Osteoblast (primary cell): ENCODE measurements around the gene NELFE. TPM values are rescaled to one million over a fixed set of nuclear protein-coding genes. Genes with fewer than 3 reads are reported as not detected.
"Not testable (repeated sequence)": the region's sequence is repeated elsewhere in the genome, so short reads cannot be mapped to it uniquely, and the experiment has no call there.

ENCODE experiments used
- DNase-seq: peaks from one replicate; pipeline ENCODE4 v3.0.0; 2011; ENCODE audit warnings: low spot score, mixed read lengths; ENCODE audit not compliant: insufficient read length; ENCODE audit errors: missing footprints
- H2AFZ ChIP-seq: 2 replicates; pipeline ENCODE4 v1.6.0; 2011; ENCODE audit warnings: mild to moderate bottlenecking, low read length
- H3K27ac ChIP-seq: 2 replicates; pipeline ENCODE4 v1.5.1; 2011; ENCODE audit warnings: mild to moderate bottlenecking, low read depth, low read length, moderate library complexity
- H3K27me3 ChIP-seq: 2 replicates; pipeline ENCODE4 v1.6.0; 2012; ENCODE audit warnings: mild to moderate bottlenecking, control low read depth, inconsistent platforms, low read length, moderate library complexity; ENCODE audit not compliant: insufficient read depth
- H3K36me3 ChIP-seq: 2 replicates; pipeline ENCODE4 v1.5.1; 2011; ENCODE audit warnings: mild to moderate bottlenecking, low read length, control low read depth, moderate library complexity; ENCODE audit not compliant: insufficient read depth
- H3K4me1 ChIP-seq: 2 replicates; pipeline ENCODE4 v1.5.1; 2011; ENCODE audit warnings: mild to moderate bottlenecking, low read length, control low read depth, moderate library complexity; ENCODE audit not compliant: insufficient read depth
- H3K4me2 ChIP-seq: 2 replicates; pipeline ENCODE4 v1.6.0; 2011; ENCODE audit warnings: mild to moderate bottlenecking, low read length; ENCODE audit not compliant: insufficient read depth
- H3K4me3 ChIP-seq: fragments of 200-600 bp; sonication (generic); 3 replicates; pipeline ENCODE4 v1.5.1; 2012; ENCODE audit warnings: mild to moderate bottlenecking, low read length, inconsistent platforms; ENCODE audit not compliant: insufficient read depth
- H3K79me2 ChIP-seq: 2 replicates; pipeline ENCODE4 v1.6.0; 2012; ENCODE audit warnings: mild to moderate bottlenecking, low read length, control low read depth, inconsistent platforms; ENCODE audit not compliant: insufficient read depth
- H3K9me3 ChIP-seq: 2 replicates; pipeline ENCODE4 v1.5.1; 2011; ENCODE audit warnings: low read depth, low read length, control low read depth
- H4K20me1 ChIP-seq: 2 replicates; pipeline ENCODE4 v1.6.0; 2012; ENCODE audit warnings: mild to moderate bottlenecking, low read length, control low read depth; ENCODE audit not compliant: insufficient read depth
- total RNA-seq: library from RNA; depleted of rRNA; stranded (reverse); fragments of >200 nt; gene quantifications from 2 replicates; pipeline ENCODE4 v1.2.3, GENCODE V29; 2012
- TF ChIP-seq, protein P1 (sequence below): IDR thresholded peaks from 2 replicates; pipeline ENCODE4 v1.5.1; 2011; ENCODE audit warnings: mild to moderate bottlenecking, low read depth, low read length, moderate library complexity; ENCODE audit errors: extremely low read depth

Gene NELFE
- total RNA-seq, 1 donor, result 86.5 TPM

DNA sequence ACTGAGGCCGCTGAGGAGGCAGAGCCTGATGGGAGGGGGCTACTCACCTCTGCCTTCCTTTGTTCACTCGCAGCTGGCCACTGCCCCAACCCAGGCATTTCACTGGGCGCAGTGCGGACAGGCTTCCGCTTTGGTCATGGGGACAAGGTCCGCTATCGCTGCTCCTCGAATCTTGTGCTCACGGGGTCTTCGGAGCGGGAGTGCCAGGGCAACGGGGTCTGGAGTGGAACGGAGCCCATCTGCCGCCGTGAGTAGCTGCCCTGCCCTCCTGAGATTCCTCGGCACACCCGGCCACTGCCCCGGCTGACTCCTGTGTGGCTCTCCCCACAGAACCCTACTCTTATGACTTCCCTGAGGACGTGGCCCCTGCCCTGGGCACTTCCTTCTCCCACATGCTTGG lies 25.2 kb downstream of the NELFE start:
- no peak for DNase-seq
- Histone ChIP-seq H3K4me3 (no peak overlapping the region), H2AFZ (no peak overlapping the region), H3K4me1 (no peaks in the 10 kb centered on the region), H3K36me3 (no peaks in the 10 kb centered on the region), H4K20me1 (no peaks in the 10 kb centered on the region), H3K27me3 (peaks cover 8% of the 10 kb centered on the region), H3K79me2 (no peaks in the 10 kb centered on the region), H3K27ac (no peak overlapping the region), H3K9me3 (no peaks in the 10 kb centered on the region), H3K4me2 (no peak overlapping the region)
- TF ChIP-seq, protein P1, sequence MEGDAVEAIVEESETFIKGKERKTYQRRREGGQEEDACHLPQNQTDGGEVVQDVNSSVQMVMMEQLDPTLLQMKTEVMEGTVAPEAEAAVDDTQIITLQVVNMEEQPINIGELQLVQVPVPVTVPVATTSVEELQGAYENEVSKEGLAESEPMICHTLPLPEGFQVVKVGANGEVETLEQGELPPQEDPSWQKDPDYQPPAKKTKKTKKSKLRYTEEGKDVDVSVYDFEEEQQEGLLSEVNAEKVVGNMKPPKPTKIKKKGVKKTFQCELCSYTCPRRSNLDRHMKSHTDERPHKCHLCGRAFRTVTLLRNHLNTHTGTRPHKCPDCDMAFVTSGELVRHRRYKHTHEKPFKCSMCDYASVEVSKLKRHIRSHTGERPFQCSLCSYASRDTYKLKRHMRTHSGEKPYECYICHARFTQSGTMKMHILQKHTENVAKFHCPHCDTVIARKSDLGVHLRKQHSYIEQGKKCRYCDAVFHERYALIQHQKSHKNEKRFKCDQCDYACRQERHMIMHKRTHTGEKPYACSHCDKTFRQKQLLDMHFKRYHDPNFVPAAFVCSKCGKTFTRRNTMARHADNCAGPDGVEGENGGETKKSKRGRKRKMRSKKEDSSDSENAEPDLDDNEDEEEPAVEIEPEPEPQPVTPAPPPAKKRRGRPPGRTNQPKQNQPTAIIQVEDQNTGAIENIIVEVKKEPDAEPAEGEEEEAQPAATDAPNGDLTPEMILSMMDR, result no peak

DNA sequence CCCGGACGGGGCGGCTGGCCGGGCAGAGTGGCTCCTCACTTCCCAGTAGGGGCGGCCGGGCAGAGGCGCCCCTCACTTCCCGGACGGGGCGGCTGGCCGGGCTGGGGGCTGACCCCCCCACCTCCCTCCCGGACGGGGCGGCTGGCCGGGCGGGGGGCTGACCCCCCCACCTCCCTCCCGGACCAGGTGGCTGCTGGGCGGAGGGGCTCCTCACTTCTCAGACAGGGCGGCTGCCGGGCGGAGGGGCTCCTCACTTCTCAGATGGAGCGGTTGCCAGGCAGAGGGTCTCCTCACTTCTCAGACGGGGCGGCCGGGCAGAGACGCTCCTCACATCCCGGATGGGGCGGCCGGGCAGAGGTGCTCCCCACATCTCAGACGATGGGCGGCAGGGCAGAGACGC lies 26.6 kb downstream of the NELFE start:
- H3K9me3 ChIP-seq, DNase-seq, H3K4me2 ChIP-seq, H3K36me3 ChIP-seq, H3K27ac ChIP-seq, H3K79me2 ChIP-seq, H3K4me3 ChIP-seq, H3K4me1 ChIP-seq, H2AFZ ChIP-seq, H3K27me3 ChIP-seq, H4K20me1 ChIP-seq: not testable (repeated sequence)

DNA sequence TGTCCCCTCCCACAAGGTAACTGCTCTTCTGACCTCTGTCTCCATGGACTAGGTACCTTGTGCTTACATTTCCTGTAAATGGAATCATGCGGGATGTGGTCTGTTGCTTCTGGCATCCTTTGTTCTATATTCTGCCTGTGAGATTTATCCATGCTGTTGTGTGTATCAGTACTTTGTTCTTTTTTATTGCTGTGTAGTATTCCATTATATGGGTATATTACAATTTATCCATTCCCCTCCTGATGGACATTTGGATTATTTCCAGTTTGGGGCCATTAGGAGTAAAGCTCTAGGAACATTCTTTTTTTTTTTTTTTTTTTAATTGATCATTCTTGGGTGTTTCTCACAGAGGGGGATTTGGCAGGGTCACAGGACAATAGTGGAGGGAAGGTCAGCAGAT lies 27.8 kb downstream of the NELFE start:
- no peaks in the 10 kb centered on the region for H3K9me3 ChIP-seq
- TF ChIP-seq, protein P1, result no peak
- H4K20me1 ChIP-seq, result no peaks in the 10 kb centered on the region
- H3K79me2 ChIP-seq, result no peaks in the 10 kb centered on the region
- no peaks in the 10 kb centered on the region for H3K4me1 ChIP-seq
- peaks cover 8% of the 10 kb centered on the region for H3K27me3 ChIP-seq
- H2AFZ ChIP-seq, result no peak overlapping the region
- DNase-seq, result no peak
- H3K36me3 ChIP-seq, result no peaks in the 10 kb centered on the region
- H3K4me3 ChIP-seq, result no peak overlapping the region
- H3K27ac ChIP-seq, result no peak overlapping the region
- H3K4me2 ChIP-seq, result no peak overlapping the region

DNA sequence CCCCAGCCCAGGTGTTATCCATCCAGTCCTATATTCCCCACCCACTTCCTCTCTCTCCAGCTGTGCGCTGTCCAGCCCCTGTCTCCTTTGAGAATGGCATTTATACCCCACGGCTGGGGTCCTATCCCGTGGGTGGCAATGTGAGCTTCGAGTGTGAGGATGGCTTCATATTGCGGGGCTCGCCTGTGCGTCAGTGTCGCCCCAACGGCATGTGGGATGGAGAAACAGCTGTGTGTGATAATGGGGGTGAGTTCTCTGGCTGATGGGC lies 30.2 kb downstream of the NELFE start:
- peaks cover 7% of the 10 kb centered on the region for H3K27me3 ChIP-seq
- no peak overlapping the region for H3K4me3 ChIP-seq
- H3K79me2 ChIP-seq, result no peaks in the 10 kb centered on the region
- TF ChIP-seq, protein P1, result no peak
- no peaks in the 10 kb centered on the region for H3K4me1 ChIP-seq
- no peak for DNase-seq
- no peaks in the 10 kb centered on the region for H3K36me3 ChIP-seq
- H3K4me2 ChIP-seq, result no peak overlapping the region
- no peaks in the 10 kb centered on the region for H4K20me1 ChIP-seq
- no peaks in the 10 kb centered on the region for H3K9me3 ChIP-seq
- H3K27ac ChIP-seq, result no peak overlapping the region
- H2AFZ ChIP-seq, result no peak overlapping the region
